ENCODE data around the gene SLC13A3. TPM values are rescaled to one million over a fixed set of nuclear protein-coding genes. Genes with fewer than 3 reads are reported as not detected.

The SLC13A3 gene
- total and polyA plus RNA-seq, 2 donors (not counting 3 experiments of a cell fraction or from before 2014, with no cell fraction given) = 0.11 to 0.40 TPM

DNA sequence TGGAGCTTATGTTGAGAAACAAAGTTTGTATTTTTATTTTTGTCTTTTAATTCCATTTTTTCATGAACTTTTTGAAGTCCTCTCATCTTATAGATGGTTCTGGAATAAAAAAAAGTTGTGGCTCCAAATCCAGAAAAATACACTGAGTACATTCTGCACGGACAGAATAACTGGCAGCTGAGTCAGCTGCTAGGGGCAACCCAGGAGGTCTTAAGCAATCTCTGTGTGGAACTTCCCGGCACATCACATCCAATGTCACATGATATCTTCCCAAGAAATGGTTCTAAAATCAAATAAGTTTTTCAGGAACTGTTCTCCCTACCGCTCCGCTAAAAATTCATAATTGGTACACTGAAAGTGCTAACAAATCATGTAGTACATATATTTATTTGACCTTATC lies 29.8 kb downstream of the SLC13A3 start:
- no peaks in the 10 kb centered on the region for H3K79me2 ChIP-seq (ENCODE audit: control insufficient read depth, insufficient read depth, low read length)
- intact Hi-C loops (cut with micrococcal nuclease) = no loop called here
- no peaks in the 10 kb centered on the region for H3K9me3 ChIP-seq (replicated peaks; ENCODE audit: control insufficient read depth, insufficient read depth, low read length)
- ChIA-PET CTCF (no interaction called here), POLR2A (no interaction called here)
- no peaks in the 10 kb centered on the region for H3K36me3 ChIP-seq (ENCODE audit: control insufficient read depth in 2 of 2, extremely low read depth in 1 of 2, insufficient read depth in 2 of 2, low read length in 2 of 2)
- H3K4me3 ChIP-seq (replicated peaks in 1 of 3; ENCODE audit: insufficient read depth in 1 of 3, low read depth in 1 of 3, low read length in 3 of 3) = no peak overlapping the region
- H3K27ac ChIP-seq (ENCODE audit: insufficient read depth, low read depth, low read length) = no peak overlapping the region
- no peak overlapping the region for H3K4me2 ChIP-seq (ENCODE audit: insufficient read depth, low read length)
- H3K9me1 ChIP-seq (replicated peaks; ENCODE audit: control insufficient read depth, extremely low read depth, insufficient read depth, low read length) = no peaks in the 10 kb centered on the region
- no peaks in the 10 kb centered on the region for H3K4me1 ChIP-seq (ENCODE audit: control insufficient read depth, extremely low read depth, insufficient read depth, low read length)
- BruUV-seq (replicated peaks) = no TSS peak
- TF ChIP-seq POLR2A (IDR thresholded peaks at IDR 0.05; ENCODE audit: low read depth, low read length) (no peak), JUN (IDR thresholded peaks at IDR 0.05; ENCODE audit: borderline replicate concordance, insufficient read depth, insufficient read length, low read depth) (no peak), EZH2 (IDR thresholded peaks at IDR 0.05; ENCODE audit: borderline replicate concordance, low read depth, low read length, severe bottlenecking) (no peak), FOS (IDR thresholded peaks at IDR 0.05; ENCODE audit: borderline replicate concordance, insufficient read depth, low read length) (no peak), GATA2 (IDR thresholded peaks at IDR 0.05; ENCODE audit: insufficient read depth, insufficient read length, low read depth, low read length) (no peak), MYC (IDR thresholded peaks at IDR 0.05; ENCODE audit: low read depth, low read length) (no peak), POLR2AphosphoS5 (IDR thresholded peaks at IDR 0.05; ENCODE audit: insufficient read depth, low read depth, low read length) (no peak), MAX (IDR thresholded peaks at IDR 0.05; ENCODE audit: insufficient read depth, insufficient read length) (no peak)
- TF ChIP-seq, protein P1, sequence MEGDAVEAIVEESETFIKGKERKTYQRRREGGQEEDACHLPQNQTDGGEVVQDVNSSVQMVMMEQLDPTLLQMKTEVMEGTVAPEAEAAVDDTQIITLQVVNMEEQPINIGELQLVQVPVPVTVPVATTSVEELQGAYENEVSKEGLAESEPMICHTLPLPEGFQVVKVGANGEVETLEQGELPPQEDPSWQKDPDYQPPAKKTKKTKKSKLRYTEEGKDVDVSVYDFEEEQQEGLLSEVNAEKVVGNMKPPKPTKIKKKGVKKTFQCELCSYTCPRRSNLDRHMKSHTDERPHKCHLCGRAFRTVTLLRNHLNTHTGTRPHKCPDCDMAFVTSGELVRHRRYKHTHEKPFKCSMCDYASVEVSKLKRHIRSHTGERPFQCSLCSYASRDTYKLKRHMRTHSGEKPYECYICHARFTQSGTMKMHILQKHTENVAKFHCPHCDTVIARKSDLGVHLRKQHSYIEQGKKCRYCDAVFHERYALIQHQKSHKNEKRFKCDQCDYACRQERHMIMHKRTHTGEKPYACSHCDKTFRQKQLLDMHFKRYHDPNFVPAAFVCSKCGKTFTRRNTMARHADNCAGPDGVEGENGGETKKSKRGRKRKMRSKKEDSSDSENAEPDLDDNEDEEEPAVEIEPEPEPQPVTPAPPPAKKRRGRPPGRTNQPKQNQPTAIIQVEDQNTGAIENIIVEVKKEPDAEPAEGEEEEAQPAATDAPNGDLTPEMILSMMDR (IDR thresholded peaks at IDR 0.05; ENCODE audit: extremely low read depth in 1 of 2, insufficient read depth in 1 of 2, low read depth in 1 of 2, low read length in 2 of 2) = no peak
- H3K9ac ChIP-seq (replicated peaks; ENCODE audit: extremely low read depth, insufficient read depth, low read length) = no peak overlapping the region
- dilution Hi-C loops (cut with MboI; ENCODE audit: extremely low pct_ligation_motif_present, low sequenced_read_pairs) = no loop called here
- no peak overlapping the region for H2AFZ ChIP-seq (ENCODE audit: low read depth, low read length)
- FAIRE-seq (no peak), DNase-seq (ENCODE audit: low read depth, low spot score) (no peak)
- H3K27me3 ChIP-seq (ENCODE audit: control insufficient read depth in 2 of 2, insufficient read depth in 2 of 2, low read length in 2 of 2) = no peaks in the 10 kb centered on the region
- H4K20me1 ChIP-seq (replicated peaks; ENCODE audit: control insufficient read depth, extremely low read depth, insufficient read depth, low read length) = no peaks in the 10 kb centered on the region
